Heart right ventricle (tissue), 16 donors: ENCODE results near the gene ORAI3. TPM values are rescaled to one million over a fixed set of nuclear protein-coding genes. Genes with fewer than 3 reads are reported as not detected.

Experiments
- ATAC-seq, 8 donors: fragments of 200-7000 bp; cut with Tn5 transposase; one replicate each; pipeline ENCODE4 v1.9.1; 2020; ENCODE audit warnings: mild to moderate bottlenecking in 8 of 8, moderate library complexity in 8 of 8, moderate number of reproducible peaks in 1 of 8
- DNase-seq, 2 donors: peaks; one replicate each; pipeline ENCODE4 v3.0.0-alpha.2; 2020
- H3K27ac ChIP-seq, 10 donors: fragments of 200-600 bp; sonication (generic) in 2 of 10; one replicate each; pipeline versions ENCODE4 v1.5.0 to v1.8.0; 2020 to 2022; ENCODE audit warnings: mild to moderate bottlenecking in 3 of 10
- H3K27me3 ChIP-seq, 7 donors: fragments of 200-600 bp; one replicate each; pipeline ENCODE4 v1.8.0; 2021 to 2022; ENCODE audit warnings: mild to moderate bottlenecking in 2 of 7
- H3K36me3 ChIP-seq, 9 donors: fragments of 200-600 bp; sonication (generic) in 1 of 9; one replicate each; pipeline versions ENCODE4 v1.5.0 to v1.8.0; 2020 to 2022; ENCODE audit warnings: mild to moderate bottlenecking in 2 of 9
- H3K4me1 ChIP-seq, 9 donors: fragments of 200-600 bp; sonication (generic) in 1 of 9; one replicate each; pipeline versions ENCODE4 v1.5.0 to v1.8.0; 2020 to 2022; ENCODE audit warnings: mild to moderate bottlenecking in 4 of 9
- H3K4me3 ChIP-seq, 10 donors: fragments of 200-600 bp; sonication (generic) in 2 of 10; one replicate each; pipeline versions ENCODE4 v1.5.0 to v1.8.0; 2020 to 2022; ENCODE audit warnings: mild to moderate bottlenecking in 7 of 10, moderate library complexity in 2 of 10
- H3K9me3 ChIP-seq, 11 donors: fragments of 200-600 bp in 10 of 11; sonication (generic) in 2 of 11; one replicate each; pipeline versions ENCODE4 v1.5.0 to v1.8.0; 2013 to 2022; ENCODE audit warnings: mild to moderate bottlenecking in 2 of 11, control low read depth in 1 of 11, moderate library complexity in 1 of 11
- CTCF ChIP-seq, 9 donors: fragments of 200-600 bp; sonication (generic) in 2 of 9; IDR thresholded peaks; one replicate each; pipeline versions ENCODE4 v1.5.0 to v1.8.0; 2021 to 2022; ENCODE audit warnings: antibody characterized with exemption in 9 of 9, mild to moderate bottlenecking in 5 of 9, moderate library complexity in 1 of 9
- WGBS, 2 donors: extraction: QIAGEN DNeasy Blood & Tissue Kit; methylation state at CpG; one replicate each; pipeline ENCODE4 v1.1.7; 2013; ENCODE audit warnings: inconsistent platforms in 1 of 2; 5-methylcytosine and 5-hydroxymethylcytosine counted together
- intact Hi-C, 10 donors: fragments of 100-400 bp; cut with DNase I; formaldehyde crosslinking; loops; one replicate each; pipeline versions ENCODE4 v1.11.1 to v1.14.2; 2022
- polyA plus RNA-seq, 2 donors: library from polyadenylated mRNA; stranded (reverse); fragments of 200-250 nt; gene quantifications; one replicate each; pipeline ENCODE4 v1.2.3, GENCODE V29; 2013
- total RNA-seq, 10 donors: library from RNA; stranded (reverse); fragmentation: NEBNext Ultra II Directional in 3 of 10; extraction: Animal tissue kit (Norgen Biotek cat#: 25700) in 3 of 10; gene quantifications; one replicate each; pipeline versions ENCODE4 v1.2.1 to v1.2.4, GENCODE V29; 2021 to 2023
- donor health status: Arrhythmogenic right ventricular cardiomyopathy.
- donor health status: ischemic (EF 13 %, LVEDD 7.1; RV severe dilation, severe dysfunction).
- donor health status: healthy with polysubstance abuse.
- donor health status: DM: no; HTN: yes; CAD: no.
- donor health status: DM: no; HTN: no; CAD: no.
- donor health status: ischemic (EF 25% LVEDD 6.9; RV normal size, moderate dysfunction).
- donor health status: ischemic (EF 25% LVEDD 5.7; RV mildly dilated, moderate dysfunction).
- donor health status: healthy.
- donor health status: DM: yes; HTN: yes; CAD: no.
- donor health status: Ischemic cardiomyopathy.
- donor health status: ischemic (EF 35%, LVEDD 5.7; RV mildly dilated, moderate dysfunction).
- donor health status: nonischemic (EF 11% LVEDD 7.7; RV severe dilation, severe dysfunction).
- donor health status: DM: yes; HTN: yes; CAD: no.
- donor health status: PGD.
- donor health status: ischemic (EF 29% LVEDD 5.4; RV normal size, mild dysfunction).
- donor health status: nonischemic (EF 23%, LVEDD 6.1; RV moderate dilation, normal function).

Gene ORAI3
- total and polyA plus RNA-seq, 12 donors, result 7.8 to 19.8 (median 11.4) TPM

- Histone ChIP-seq H3K4me3 (peak overlapping the region in 2 of 10 donors; percentile 1 to 2), H3K27me3 (no peaks in the 10 kb centered on the region), H3K9me3 (no peaks in the 10 kb centered on the region), H3K27ac (peak overlapping the region; percentile 2 to 96 (median 94)), H3K36me3 (no peaks in the 10 kb centered on the region), H3K4me1 (peaks cover 0 to 43% (median 31%) of the 10 kb centered on the region in 9 donors)
- peak in 1 of 2 donors; percentile 63 for DNase-seq
- WGBS, 2 donors, result 47 to 63% methylated on average over 4 of the region's 4 CpGs
- intact Hi-C loops, result loop anchor here in 8 of 10 donors (2.0 to 10.0 kb wide), 4 partner anchors 56 to 61 kb away; no protein-coding TSS in a partner anchor
- peak; percentile 10 to 77 (median 62) for ATAC-seq
- no peak for TF ChIP-seq CTCF (IDR thresholded peaks at IDR 0.05)
Observed at GRCh38 chr16:30903596-30903995, 45.3 kb upstream of the ORAI3 start.

- no peak for TF ChIP-seq CTCF (IDR thresholded peaks at IDR 0.05)
- DNase-seq, result no peak
- no peak for ATAC-seq
- H3K4me3 ChIP-seq, result peak overlapping the region in 2 of 10 donors; percentile 1 to 2
- no peaks in the 10 kb centered on the region for H3K27me3 ChIP-seq
- H3K27ac ChIP-seq, result peak overlapping the region; percentile 2 to 96 (median 94)
- peaks cover 0 to 43% (median 31%) of the 10 kb centered on the region in 9 donors for H3K4me1 ChIP-seq
- WGBS, 2 donors, result 85 to 86% methylated on average over 19 of the region's 19 CpGs
- H3K36me3 ChIP-seq, result no peaks in the 10 kb centered on the region
- H3K9me3 ChIP-seq, result no peaks in the 10 kb centered on the region
- intact Hi-C loops, result loop anchor here in 7 of 10 donors (5.0 to 10.0 kb wide), 3 partner anchors 57 to 62 kb away; no protein-coding TSS in a partner anchor
Observed at GRCh38 chr16:30904114-30904780, 44.6 kb upstream of the ORAI3 start.

DNA sequence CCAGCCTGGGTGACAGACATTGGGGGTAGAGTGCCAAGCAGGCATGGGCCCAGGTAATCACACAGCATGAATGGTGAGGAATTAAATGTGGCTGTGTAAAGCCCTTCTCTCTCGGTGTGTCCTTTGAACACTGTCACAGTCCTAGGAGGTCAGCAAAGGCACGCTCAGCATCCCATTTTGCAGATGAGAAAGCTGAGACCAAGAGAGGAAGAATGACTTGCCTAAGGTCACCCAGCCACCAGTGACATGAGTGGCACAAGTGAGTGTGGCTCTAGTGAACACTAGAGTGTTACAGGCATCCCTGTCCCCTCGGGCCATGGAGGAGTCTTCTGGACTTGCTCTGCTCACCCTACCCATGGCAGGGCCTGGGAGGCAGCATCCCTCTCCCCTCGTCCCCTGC, 41.8 kb upstream of the ORAI3 start:
- intact Hi-C loops, result loop anchor here in 1 of 10 donors (10.0 kb wide), 1 partner anchor 62 kb away; no protein-coding TSS in a partner anchor
- Histone ChIP-seq H3K4me1 (peaks cover 0 to 28% (median 20%) of the 10 kb centered on the region in 9 donors), H3K4me3 (no peak overlapping the region), H3K27me3 (no peaks in the 10 kb centered on the region), H3K27ac (no peak overlapping the region), H3K9me3 (no peaks in the 10 kb centered on the region), H3K36me3 (no peaks in the 10 kb centered on the region)
- no peak for TF ChIP-seq CTCF (IDR thresholded peaks at IDR 0.05)
- 91 to 95% methylated on average over 4 of the region's 4 CpGs for WGBS, 2 donors
- ATAC-seq (no peak), DNase-seq (no peak)

- no peaks in the 10 kb centered on the region for H3K4me1 ChIP-seq
- no peak overlapping the region for H3K4me3 ChIP-seq
- H3K27ac ChIP-seq, result no peak overlapping the region
- ATAC-seq, result no peak
- intact Hi-C loops, result loop anchor here in 1 of 10 donors (5.0 kb wide), 1 partner anchor 63 kb away; no protein-coding TSS in a partner anchor
- no peak for DNase-seq
- 73% methylated on average over 18 of the region's 18 CpGs for WGBS, 2 donors
- no peaks in the 10 kb centered on the region for H3K9me3 ChIP-seq
- H3K27me3 ChIP-seq, result no peaks in the 10 kb centered on the region
- no peak for TF ChIP-seq CTCF (IDR thresholded peaks at IDR 0.05)
- no peaks in the 10 kb centered on the region for H3K36me3 ChIP-seq
Observed at GRCh38 chr16:30910427-30911029, 38.3 kb upstream of the ORAI3 start.
